ENCODE data around the gene HBEGF. TPM values are rescaled to one million over a fixed set of nuclear protein-coding genes. Genes with fewer than 3 reads are reported as not detected.

The HBEGF gene
- total and polyA plus RNA-seq, 2 experiments from 2014 or later, result 3.7 to 4.9 TPM

- Histone ChIP-seq H3K27ac (no peak overlapping the region), H3K4me3 (no peak overlapping the region), H3K4me1 (ENCODE audit: low read depth) (peaks cover 26% of the 10 kb centered on the region), H3K27me3 (no peaks in the 10 kb centered on the region), H3K36me3 (no peaks in the 10 kb centered on the region), H3K9me3 (ENCODE audit: low read depth) (no peaks in the 10 kb centered on the region)
- DNase-seq (ENCODE audit: low read depth in 1 of 2, low spot score in 1 of 2), result no peak
- TF ChIP-seq, protein P1, sequence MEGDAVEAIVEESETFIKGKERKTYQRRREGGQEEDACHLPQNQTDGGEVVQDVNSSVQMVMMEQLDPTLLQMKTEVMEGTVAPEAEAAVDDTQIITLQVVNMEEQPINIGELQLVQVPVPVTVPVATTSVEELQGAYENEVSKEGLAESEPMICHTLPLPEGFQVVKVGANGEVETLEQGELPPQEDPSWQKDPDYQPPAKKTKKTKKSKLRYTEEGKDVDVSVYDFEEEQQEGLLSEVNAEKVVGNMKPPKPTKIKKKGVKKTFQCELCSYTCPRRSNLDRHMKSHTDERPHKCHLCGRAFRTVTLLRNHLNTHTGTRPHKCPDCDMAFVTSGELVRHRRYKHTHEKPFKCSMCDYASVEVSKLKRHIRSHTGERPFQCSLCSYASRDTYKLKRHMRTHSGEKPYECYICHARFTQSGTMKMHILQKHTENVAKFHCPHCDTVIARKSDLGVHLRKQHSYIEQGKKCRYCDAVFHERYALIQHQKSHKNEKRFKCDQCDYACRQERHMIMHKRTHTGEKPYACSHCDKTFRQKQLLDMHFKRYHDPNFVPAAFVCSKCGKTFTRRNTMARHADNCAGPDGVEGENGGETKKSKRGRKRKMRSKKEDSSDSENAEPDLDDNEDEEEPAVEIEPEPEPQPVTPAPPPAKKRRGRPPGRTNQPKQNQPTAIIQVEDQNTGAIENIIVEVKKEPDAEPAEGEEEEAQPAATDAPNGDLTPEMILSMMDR (IDR thresholded peaks at IDR 0.05; ENCODE audit: low read depth, low read length), result no peak
Observed at GRCh38 chr5:140331638-140332037, 14.8 kb downstream of the HBEGF start.

DNA sequence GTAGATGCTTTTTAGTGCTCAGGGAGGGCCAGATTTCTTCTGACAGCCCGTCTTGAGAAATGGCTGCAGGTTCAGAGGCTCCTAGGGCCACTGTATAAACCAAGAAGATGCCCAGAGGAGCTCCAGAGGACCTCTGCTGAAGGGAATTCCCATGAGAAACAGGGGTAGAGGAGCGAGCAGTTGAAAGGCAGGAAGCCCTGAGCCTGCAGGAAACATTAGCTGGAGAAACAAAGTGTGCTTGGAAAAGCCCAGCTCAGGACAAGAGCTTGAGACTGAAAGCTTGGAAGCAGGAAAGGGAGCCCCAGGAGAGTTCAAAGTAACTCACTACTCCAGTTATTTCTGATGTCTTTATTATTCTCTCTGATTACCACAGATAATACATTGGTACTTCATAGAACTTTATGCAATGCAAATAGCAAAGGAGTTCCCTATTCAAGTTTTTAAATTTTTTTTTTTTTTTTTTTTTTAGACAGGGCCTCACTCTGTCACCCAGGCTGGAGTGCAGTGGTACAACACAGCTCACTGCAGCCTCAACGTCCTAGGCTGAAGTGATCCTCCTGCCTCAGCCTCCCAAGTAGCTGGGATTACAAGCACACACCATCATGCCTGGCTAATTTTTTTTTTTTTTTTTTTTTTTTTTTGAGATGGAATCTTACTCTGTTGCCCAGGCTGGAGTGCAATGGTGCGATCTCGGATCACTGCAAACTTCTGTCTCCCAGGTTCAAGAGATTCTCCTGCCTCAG lies 16.5 kb downstream of the HBEGF start:
- no peaks in the 10 kb centered on the region for H3K9me3 ChIP-seq (ENCODE audit: low read depth)
- no peaks in the 10 kb centered on the region for H3K27me3 ChIP-seq
- no peak overlapping the region for H3K4me3 ChIP-seq
- H3K36me3 ChIP-seq, result no peaks in the 10 kb centered on the region
- TF ChIP-seq, protein P1 (IDR thresholded peaks at IDR 0.05; ENCODE audit: low read depth, low read length), result no peak
- peaks cover 13% of the 10 kb centered on the region for H3K4me1 ChIP-seq (ENCODE audit: low read depth)
- no peak overlapping the region for H3K27ac ChIP-seq
- no peak for DNase-seq (ENCODE audit: low read depth in 1 of 2, low spot score in 1 of 2)

GRCh38 chr5:140328036-140328764 lies 18.2 kb downstream of the HBEGF start:
- H3K27ac ChIP-seq, result peak overlapping the region; percentile 64

GRCh38 chr5:140327589-140327988 lies 18.8 kb downstream of the HBEGF start:
- Histone ChIP-seq H3K4me3 (no peak overlapping the region), H3K36me3 (no peaks in the 10 kb centered on the region), H3K27ac (peak overlapping the region; percentile 64), H3K9me3 (ENCODE audit: low read depth) (no peaks in the 10 kb centered on the region), H3K27me3 (no peaks in the 10 kb centered on the region), H3K4me1 (ENCODE audit: low read depth) (peaks cover 16% of the 10 kb centered on the region)
- TF ChIP-seq, protein P1 (IDR thresholded peaks at IDR 0.05; ENCODE audit: low read depth, low read length), result no peak
- DNase-seq (ENCODE audit: low read depth in 1 of 2, low spot score in 1 of 2), result peak in 1 of 2 donors; percentile 75

More at GRCh38 chr5:140328036-140328764, 18.2 kb downstream of the HBEGF start:
- no peak for DNase-seq (ENCODE audit: low read depth in 1 of 2, low spot score in 1 of 2)
- Histone ChIP-seq H3K4me3 (no peak overlapping the region), H3K9me3 (ENCODE audit: low read depth) (no peaks in the 10 kb centered on the region), H3K4me1 (ENCODE audit: low read depth) (peaks cover 15% of the 10 kb centered on the region), H3K27me3 (no peaks in the 10 kb centered on the region), H3K36me3 (no peaks in the 10 kb centered on the region)
- TF ChIP-seq, protein P1 (IDR thresholded peaks at IDR 0.05; ENCODE audit: low read depth, low read length), result no peak

DNA sequence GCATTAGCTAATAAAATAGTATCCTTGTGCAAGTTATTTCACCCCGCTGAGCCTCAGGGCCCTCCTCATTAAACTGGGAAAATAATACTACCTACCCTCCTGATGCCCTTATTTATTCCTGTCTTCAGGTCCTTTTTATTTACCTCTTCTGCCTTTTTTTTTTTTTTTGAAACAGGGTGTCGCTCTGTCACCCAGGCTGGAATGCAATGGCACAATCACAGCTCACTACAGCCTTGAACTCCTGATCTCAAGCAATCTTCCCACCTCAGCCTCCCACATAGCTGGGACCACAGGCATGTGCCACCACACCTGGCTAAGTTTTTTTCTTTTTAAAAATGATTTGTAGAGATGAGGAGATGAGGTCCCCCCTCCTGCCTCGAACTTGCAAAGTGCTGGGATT lies 20.9 kb downstream of the HBEGF start:
- H3K9me3 ChIP-seq (ENCODE audit: low read depth), result no peaks in the 10 kb centered on the region
- no peak overlapping the region for H3K27ac ChIP-seq
- H3K4me1 ChIP-seq (ENCODE audit: low read depth), result peaks cover 16% of the 10 kb centered on the region
- no peaks in the 10 kb centered on the region for H3K36me3 ChIP-seq
- no peaks in the 10 kb centered on the region for H3K27me3 ChIP-seq
- no peak for DNase-seq (ENCODE audit: low read depth in 1 of 2, low spot score in 1 of 2)
- no peak overlapping the region for H3K4me3 ChIP-seq
- TF ChIP-seq, protein P1 (IDR thresholded peaks at IDR 0.05; ENCODE audit: low read depth, low read length), result no peak
